ENCODE measurements around the gene CSTF1. TPM values are rescaled to one million over a fixed set of nuclear protein-coding genes. Genes with fewer than 3 reads are reported as not detected.

CSTF1 gene
- total RNA-seq = 20.5 and 35.5 TPM in 2 replicates

DNA sequence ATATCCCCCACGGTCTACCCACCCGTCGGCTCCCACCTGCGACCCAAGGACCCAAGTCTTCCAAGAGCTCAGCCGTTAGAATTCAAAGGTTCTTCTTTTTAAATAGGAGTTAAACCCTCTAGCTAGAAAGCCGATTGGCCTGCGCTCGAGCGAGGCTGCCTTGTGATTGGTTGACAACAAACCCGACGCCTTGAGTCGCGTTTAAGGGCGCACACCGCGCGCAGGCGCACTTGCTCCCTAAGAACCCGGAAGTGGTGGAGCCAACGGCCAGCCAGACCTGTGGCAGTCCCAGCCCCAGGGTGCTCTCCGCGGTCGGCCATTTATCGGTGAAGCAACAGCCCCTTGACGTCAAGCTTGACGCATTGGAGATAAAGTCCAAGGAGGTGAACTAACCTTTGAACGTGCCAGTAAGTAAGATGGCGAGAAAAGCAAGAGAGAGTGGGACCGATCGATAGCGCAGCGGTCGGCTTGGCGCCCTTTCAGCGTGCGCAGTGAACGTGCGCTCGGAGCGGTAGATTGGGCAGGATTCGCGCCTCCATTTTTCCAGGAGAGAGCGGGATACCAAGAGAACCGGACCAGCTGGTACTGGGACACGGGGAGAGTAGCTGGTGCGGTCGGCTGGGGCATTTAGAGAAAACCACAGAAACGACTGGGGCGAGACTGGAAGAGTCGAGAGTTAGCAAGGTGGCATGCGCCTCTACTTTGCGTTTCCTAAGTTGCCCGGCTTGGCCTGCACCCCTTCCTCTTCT is at the start of gene CSTF1, which contains the start of gene AURKA:
TSS of gene CSTF1 (plus strand) at position 514 of the 749 bp plus-strand sequence. CDS start 2,908 bp downstream, outside the sequence.
TSS of gene AURKA (minus strand) at position 84 of the 749 bp plus-strand sequence. CDS start 4,018 bp downstream, outside the sequence.

GRCh38 chr20:56358600-56359211 is 33.7 kb upstream of the CSTF1 start, which contains the start of gene FAM210B:
Gene FAM210B (plus strand): TSS chr20:56358974. CDS start chr20:56359006, 32 bp downstream.

DNA sequence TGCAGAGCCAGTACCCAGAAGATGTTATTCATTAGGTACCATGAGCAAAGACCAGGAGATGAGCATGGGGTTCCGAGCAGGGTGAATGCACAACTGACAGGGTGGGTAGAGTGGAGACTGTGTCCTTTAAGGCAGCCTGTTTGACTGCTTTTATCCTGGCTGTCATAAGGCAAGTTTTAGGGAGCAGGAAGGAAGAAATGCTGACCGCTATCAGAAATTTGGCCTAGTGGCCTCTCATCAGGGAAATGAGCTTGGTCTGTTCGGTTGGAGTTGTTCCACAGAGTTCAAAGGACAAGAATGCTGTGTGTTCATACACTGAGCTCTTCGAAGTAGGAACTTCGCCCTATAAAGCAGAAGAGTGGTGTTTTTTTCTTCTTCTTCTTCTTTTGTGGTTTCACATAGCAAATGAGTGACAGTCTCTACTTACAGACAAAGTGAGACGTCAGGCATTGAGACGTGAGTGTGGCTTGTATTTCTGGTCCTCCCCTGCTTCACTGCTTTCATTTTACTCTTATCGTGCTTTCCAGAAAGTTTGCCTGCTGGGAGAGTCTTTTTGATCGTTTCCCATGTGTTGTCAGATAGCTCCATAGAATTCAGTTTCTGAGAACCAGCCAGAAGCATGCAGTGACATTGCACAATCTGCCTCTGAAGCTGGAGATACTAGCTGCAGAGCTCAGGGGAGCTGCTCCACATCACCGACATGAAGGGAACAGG is 19.5 kb downstream of the CSTF1 start, which contains the start of gene CASS4:
TSS of gene CASS4 (plus strand) at position 502 of the 714 bp plus-strand sequence. CDS start at position 701, 199 bp downstream.

Other genes starting within 250 kb of the CSTF1 start
- gene MC3R, start 143.9 kb upstream of the CSTF1 start, total RNA-seq = not detected in 2 replicates
- 28.9 and 43.7 TPM in 2 replicates for gene FAM210B, start 33.7 kb upstream of the CSTF1 start, total RNA-seq
- 26.2 and 71.2 TPM in 2 replicates for gene AURKA, start 430 bp upstream of the CSTF1 start, total RNA-seq
- not detected in 2 replicates for gene CASS4, start 19.6 kb downstream of the CSTF1 start, total RNA-seq
- gene RTF2, start 76.0 kb downstream of the CSTF1 start, total RNA-seq = 46.3 and 56.2 TPM in 2 replicates
- not detected in 2 replicates for gene FAM209A, start 132.1 kb downstream of the CSTF1 start, total RNA-seq
- not detected in 2 replicates for gene FAM209B, start 140.6 kb downstream of the CSTF1 start, total RNA-seq
- gene TFAP2C, start 236.7 kb downstream of the CSTF1 start, total RNA-seq = 7.3 and 13.3 TPM in 2 replicates

Data from hair follicular keratinocyte (primary cell).